SK-N-SH treated with all-trans-retinoic acid at 6 μM for 48 hours (cell line): ENCODE measurements around the gene ACSBG1.

ENCODE experiments used
- ATAC-seq: fragments of 200-7000 bp; cut with Tn5 transposase; 3 replicates; pipeline ENCODE4 v1.9.1; 2020; ENCODE audit warnings: mild to moderate bottlenecking, moderate library complexity
- ARNTL ChIP-seq: fragments of 450-650 bp; formaldehyde crosslinking; IDR thresholded peaks from 2 replicates; pipeline ENCODE4 v1.5.0; 2020; ENCODE audit warnings: low read depth, mild to moderate bottlenecking, moderate library complexity, borderline replicate concordance
- BACH2 ChIP-seq: fragments of 250-450 bp; sonication (Bioruptor Pico); IDR thresholded peaks from 2 replicates; pipeline ENCODE4 v1.9.0; 2021; ENCODE audit warnings: mild to moderate bottlenecking, borderline replicate concordance
- CREB5 ChIP-seq: fragments of 250-450 bp; sonication (Bioruptor Pico); IDR thresholded peaks from 2 replicates; pipeline ENCODE4 v1.5.1; 2020; ENCODE audit warnings: low read depth, mild to moderate bottlenecking, moderate library complexity
- CSDC2 ChIP-seq: fragments of 250-450 bp; sonication (Bioruptor Pico); IDR thresholded peaks from 2 replicates; pipeline ENCODE4 v1.5.0; 2020; ENCODE audit warnings: mild to moderate bottlenecking, moderate library complexity
- CSRNP3 ChIP-seq: fragments of 250-450 bp; sonication (Bioruptor Pico); IDR thresholded peaks from 2 replicates; pipeline ENCODE4 v1.5.1; 2021; ENCODE audit warnings: mild to moderate bottlenecking, moderate library complexity
- ESRRG ChIP-seq: fragments of 250-450 bp; sonication (Bioruptor Pico); IDR thresholded peaks from 2 replicates; pipeline ENCODE4 v1.6.1; 2021; ENCODE audit warnings: mild to moderate bottlenecking
- GLIS3 ChIP-seq: fragments of 250-450 bp; sonication (Bioruptor Pico); IDR thresholded peaks from 2 replicates; pipeline ENCODE4 v1.5.0; 2020; ENCODE audit warnings: mild to moderate bottlenecking, moderate library complexity
- ISL1 ChIP-seq: fragments of 250-450 bp; sonication (Bioruptor Pico); IDR thresholded peaks from 2 replicates; pipeline ENCODE4 v2.1.2; 2022; ENCODE audit warnings: mild to moderate bottlenecking, moderate library complexity
- OSR1 ChIP-seq: fragments of 250-450 bp; sonication (Bioruptor Pico); IDR thresholded peaks from 2 replicates; pipeline ENCODE4 v1.8.0; 2022; ENCODE audit warnings: moderate library complexity, mild to moderate bottlenecking, inconsistent platforms
- PATZ1 ChIP-seq: fragments of 250-450 bp; sonication (Bioruptor Pico); IDR thresholded peaks from 2 replicates; pipeline ENCODE4 v1.8.0; 2020; ENCODE audit warnings: mild to moderate bottlenecking, moderate library complexity, borderline replicate concordance
- POU6F1 ChIP-seq: fragments of 250-450 bp; sonication (Bioruptor Pico); IDR thresholded peaks from 2 replicates; pipeline ENCODE4 v1.8.0; 2021; ENCODE audit warnings: low read depth, mild to moderate bottlenecking, moderate library complexity, borderline replicate concordance
- PPARA ChIP-seq: fragments of 250-450 bp; sonication (Bioruptor Pico); IDR thresholded peaks from 2 replicates; pipeline ENCODE4 v1.5.0; 2020; ENCODE audit warnings: mild to moderate bottlenecking, borderline replicate concordance
- SNAI2 ChIP-seq: fragments of 250-450 bp; sonication (Bioruptor Pico); IDR thresholded peaks from 2 replicates; pipeline ENCODE4 v1.5.0; 2020; ENCODE audit warnings: mild to moderate bottlenecking, moderate library complexity
- TCF4 ChIP-seq: fragments of 250-450 bp; sonication (Bioruptor Pico); IDR thresholded peaks from 2 replicates; pipeline ENCODE4 v1.8.0; 2021; ENCODE audit warnings: mild to moderate bottlenecking, moderate library complexity, borderline replicate concordance
- TOX ChIP-seq: fragments of 250-450 bp; sonication (Bioruptor Pico); IDR thresholded peaks from 2 replicates; pipeline ENCODE4 v1.8.0; 2021; ENCODE audit warnings: mild to moderate bottlenecking, moderate library complexity, borderline replicate concordance
- TSHZ2 ChIP-seq: fragments of 250-450 bp; sonication (Bioruptor Pico); IDR thresholded peaks from 2 replicates; pipeline ENCODE4 v1.5.0; 2020; ENCODE audit warnings: mild to moderate bottlenecking, moderate library complexity
- ZC3H10 ChIP-seq: fragments of 250-450 bp; sonication (Bioruptor Pico); IDR thresholded peaks from 2 replicates; pipeline ENCODE4 v1.5.1; 2021; ENCODE audit warnings: mild to moderate bottlenecking, moderate library complexity
- ZFP30 ChIP-seq: fragments of 450-650 bp; formaldehyde crosslinking; IDR thresholded peaks from 2 replicates; pipeline ENCODE4 v1.5.0; 2022; ENCODE audit warnings: mild to moderate bottlenecking, moderate library complexity
- ZNF565 ChIP-seq: fragments of 450-650 bp; formaldehyde crosslinking; conservative IDR thresholded peaks from 2 replicates; pipeline ENCODE4 v1.5.0; 2020; ENCODE audit warnings: low read depth, mild to moderate bottlenecking, moderate library complexity
- ZNF70 ChIP-seq: fragments of 450-650 bp; formaldehyde crosslinking; IDR thresholded peaks from 2 replicates; pipeline ENCODE4 v1.5.0; 2020; ENCODE audit warnings: mild to moderate bottlenecking, moderate library complexity
- ZNF8 ChIP-seq: fragments of 450-650 bp; formaldehyde crosslinking; IDR thresholded peaks from 2 replicates; pipeline ENCODE4 v1.5.0; 2020; ENCODE audit warnings: mild to moderate bottlenecking, moderate library complexity

The ACSBG1 gene

GRCh38 chr15:78192826-78193594 lies 41.4 kb downstream of the ACSBG1 start:
- TF ChIP-seq ISL1 (CRISPR knock-in tag): no peak
- no peak for TF ChIP-seq PATZ1 (CRISPR knock-in tag)
- TF ChIP-seq BACH2 (CRISPR knock-in tag): no peak
- no peak for TF ChIP-seq SNAI2 (CRISPR knock-in tag)
- TF ChIP-seq PPARA (CRISPR knock-in tag): no peak
- no peak for TF ChIP-seq CSDC2 (CRISPR knock-in tag)
- TF ChIP-seq ZC3H10 (CRISPR knock-in tag): no peak
- TF ChIP-seq OSR1 (CRISPR knock-in tag): no peak
- TF ChIP-seq ZNF8 (CRISPR knock-in tag): no peak
- TF ChIP-seq ZFP30: no peak
- no peak for TF ChIP-seq ZNF70 (CRISPR knock-in tag)
- no peak for TF ChIP-seq CSRNP3 (CRISPR knock-in tag)
- no peak for TF ChIP-seq ZNF565 (CRISPR knock-in tag)
- TF ChIP-seq POU6F1 (CRISPR knock-in tag): no peak
- no peak for TF ChIP-seq GLIS3
- TF ChIP-seq TCF4 (CRISPR knock-in tag): no peak
- no peak for TF ChIP-seq ARNTL (CRISPR knock-in tag)
- TF ChIP-seq CREB5 (CRISPR knock-in tag): no peak
- TF ChIP-seq ESRRG (CRISPR knock-in tag): no peak
- no peak for ATAC-seq

GRCh38 chr15:78182821-78183220 lies 51.5 kb downstream of the ACSBG1 start:
- ATAC-seq: no peak
- TF ChIP-seq SNAI2 (CRISPR knock-in tag): no peak

GRCh38 chr15:78182336-78182700 lies 52.0 kb downstream of the ACSBG1 start:
- no peak for ATAC-seq
- TF ChIP-seq TOX (CRISPR knock-in tag) (no peak), TSHZ2 (no peak), ISL1 (CRISPR knock-in tag) (no peak), ZNF8 (CRISPR knock-in tag) (no peak), ZNF565 (CRISPR knock-in tag) (no peak), PATZ1 (CRISPR knock-in tag) (no peak), OSR1 (CRISPR knock-in tag) (no peak), PPARA (CRISPR knock-in tag) (no peak)
